Measurements from ENCODE around the gene NCOA4. TPM values are rescaled to one million over a fixed set of nuclear protein-coding genes. Genes with fewer than 3 reads are reported as not detected.

Gene NCOA4
- total RNA-seq, 1 experiment from 2014 or later, result 50.6 TPM

DNA sequence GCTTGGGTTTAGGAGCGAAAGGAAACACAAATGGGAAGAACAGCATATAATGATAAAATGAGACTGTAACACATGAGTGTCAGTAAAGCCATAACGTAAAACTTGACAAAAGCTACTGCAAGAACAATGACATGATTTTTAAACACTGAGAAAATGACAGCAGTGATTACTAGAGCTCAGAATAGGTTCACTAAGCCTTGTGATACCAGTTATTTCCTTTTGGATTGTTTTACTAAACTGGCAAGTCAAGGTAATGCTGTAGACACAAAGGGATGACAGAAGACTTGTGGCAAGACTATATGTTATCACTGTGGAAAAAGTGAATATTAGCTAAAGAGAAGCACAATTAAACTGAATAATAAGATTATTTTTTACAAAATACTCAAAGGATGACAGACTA is 12.7 kb downstream of the NCOA4 start:
- ChIA-PET POLR2A (ENCODE audit: low non-redundant PET) (no interaction called here), CTCF (interaction anchor here (0.6 kb wide), 1 partner anchor 11 kb away, joined by 3 read pairs; no protein-coding TSS in a partner anchor)
- Histone ChIP-seq H3K27me3 (replicated peaks; ENCODE audit: insufficient read depth, low read depth, low read length, poor library complexity) (no peaks in the 10 kb centered on the region), H3K4me3 (ENCODE audit: low read depth, low read length, poor library complexity, severe bottlenecking) (no peak overlapping the region), H3K4me1 (ENCODE audit: insufficient read depth, low read length, poor library complexity, severe bottlenecking) (no peaks in the 10 kb centered on the region), H3K36me3 (ENCODE audit: insufficient read depth, low read length, poor library complexity, severe bottlenecking) (peaks cover 17% of the 10 kb centered on the region), H3K9me3 (ENCODE audit: low read depth, low read length, poor library complexity, severe bottlenecking) (no peaks in the 10 kb centered on the region), H3K27ac (ENCODE audit: low read depth, low read length, poor library complexity, severe bottlenecking) (no peak overlapping the region)
- BruUV-seq (replicated peaks), result no TSS peak
- no peak for DNase-seq (ENCODE audit: low spot score)
- intact Hi-C loops (cut with micrococcal nuclease; ENCODE audit: unreplicated experiment), result no loop called here
- TF ChIP-seq, protein P1, sequence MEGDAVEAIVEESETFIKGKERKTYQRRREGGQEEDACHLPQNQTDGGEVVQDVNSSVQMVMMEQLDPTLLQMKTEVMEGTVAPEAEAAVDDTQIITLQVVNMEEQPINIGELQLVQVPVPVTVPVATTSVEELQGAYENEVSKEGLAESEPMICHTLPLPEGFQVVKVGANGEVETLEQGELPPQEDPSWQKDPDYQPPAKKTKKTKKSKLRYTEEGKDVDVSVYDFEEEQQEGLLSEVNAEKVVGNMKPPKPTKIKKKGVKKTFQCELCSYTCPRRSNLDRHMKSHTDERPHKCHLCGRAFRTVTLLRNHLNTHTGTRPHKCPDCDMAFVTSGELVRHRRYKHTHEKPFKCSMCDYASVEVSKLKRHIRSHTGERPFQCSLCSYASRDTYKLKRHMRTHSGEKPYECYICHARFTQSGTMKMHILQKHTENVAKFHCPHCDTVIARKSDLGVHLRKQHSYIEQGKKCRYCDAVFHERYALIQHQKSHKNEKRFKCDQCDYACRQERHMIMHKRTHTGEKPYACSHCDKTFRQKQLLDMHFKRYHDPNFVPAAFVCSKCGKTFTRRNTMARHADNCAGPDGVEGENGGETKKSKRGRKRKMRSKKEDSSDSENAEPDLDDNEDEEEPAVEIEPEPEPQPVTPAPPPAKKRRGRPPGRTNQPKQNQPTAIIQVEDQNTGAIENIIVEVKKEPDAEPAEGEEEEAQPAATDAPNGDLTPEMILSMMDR (conservative IDR thresholded peaks at IDR 0.05; ENCODE audit: low read depth, low read length), result no peak
- no peak for TF ChIP-seq EZH2 (IDR thresholded peaks at IDR 0.05; ENCODE audit: borderline replicate concordance, low read depth, low read length, poor library complexity, severe bottlenecking)

DNA sequence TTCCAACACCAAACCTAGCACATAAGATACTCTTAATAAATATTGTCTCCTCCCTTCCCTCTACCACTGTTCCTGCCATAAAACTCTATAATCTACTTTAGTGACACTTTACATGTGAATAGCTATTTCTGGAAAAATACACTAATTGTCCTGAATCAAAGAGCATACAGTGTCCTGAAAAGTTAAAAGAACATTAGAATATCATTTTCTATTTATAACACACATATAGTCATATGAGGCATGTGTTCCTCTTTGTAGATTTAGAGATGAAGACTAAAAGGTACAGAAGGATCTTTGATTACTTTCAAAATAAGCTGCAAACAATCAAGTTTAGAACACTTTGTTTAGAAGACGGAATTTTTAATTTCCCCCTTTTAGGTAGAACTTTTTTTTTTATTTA is 13.6 kb downstream of the NCOA4 start:
- Histone ChIP-seq H3K4me3 (ENCODE audit: low read depth, low read length, poor library complexity, severe bottlenecking) (no peak overlapping the region), H3K4me1 (ENCODE audit: insufficient read depth, low read length, poor library complexity, severe bottlenecking) (no peaks in the 10 kb centered on the region), H3K27ac (ENCODE audit: low read depth, low read length, poor library complexity, severe bottlenecking) (no peak overlapping the region), H3K9me3 (ENCODE audit: low read depth, low read length, poor library complexity, severe bottlenecking) (no peaks in the 10 kb centered on the region), H3K36me3 (ENCODE audit: insufficient read depth, low read length, poor library complexity, severe bottlenecking) (peaks cover 21% of the 10 kb centered on the region), H3K27me3 (replicated peaks; ENCODE audit: insufficient read depth, low read depth, low read length, poor library complexity) (no peaks in the 10 kb centered on the region)
- intact Hi-C loops (cut with micrococcal nuclease; ENCODE audit: unreplicated experiment), result no loop called here
- BruUV-seq (replicated peaks), result no TSS peak
- TF ChIP-seq, protein P1 (conservative IDR thresholded peaks at IDR 0.05; ENCODE audit: low read depth, low read length), result no peak
- TF ChIP-seq EZH2 (IDR thresholded peaks at IDR 0.05; ENCODE audit: borderline replicate concordance, low read depth, low read length, poor library complexity, severe bottlenecking), result no peak
- ChIA-PET POLR2A (ENCODE audit: low non-redundant PET) (no interaction called here), CTCF (no interaction called here)
- DNase-seq (ENCODE audit: low spot score), result no peak

DNA sequence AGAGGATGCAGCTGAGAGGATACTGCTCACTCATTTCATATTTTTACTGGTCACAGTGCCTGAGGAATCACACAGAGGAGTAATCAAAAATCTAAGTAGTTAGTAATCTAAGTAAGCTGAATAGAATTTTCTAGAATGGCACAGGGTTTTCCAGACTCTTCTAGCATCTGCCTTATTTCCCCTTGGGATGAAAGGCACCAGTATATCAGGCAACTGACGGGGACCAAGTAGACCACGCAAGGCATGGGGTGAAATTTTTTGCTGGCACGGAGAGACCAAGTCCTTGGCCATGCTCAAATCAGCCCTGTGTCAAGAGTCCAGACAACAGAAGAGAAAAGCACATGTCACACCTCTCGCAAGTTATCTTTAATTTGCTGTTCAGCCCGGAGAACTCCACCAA is 14.2 kb downstream of the NCOA4 start:
- intact Hi-C loops (cut with micrococcal nuclease; ENCODE audit: unreplicated experiment), result no loop called here
- DNase-seq (ENCODE audit: low spot score), result no peak
- no peak overlapping the region for H3K27ac ChIP-seq (ENCODE audit: low read depth, low read length, poor library complexity, severe bottlenecking)
- CTCF ChIA-PET, result no interaction called here
- POLR2A ChIA-PET (ENCODE audit: low non-redundant PET), result no interaction called here
- H3K9me3 ChIP-seq (ENCODE audit: low read depth, low read length, poor library complexity, severe bottlenecking), result no peaks in the 10 kb centered on the region
- H3K4me1 ChIP-seq (ENCODE audit: insufficient read depth, low read length, poor library complexity, severe bottlenecking), result no peaks in the 10 kb centered on the region
- BruUV-seq (replicated peaks), result no TSS peak
- H3K27me3 ChIP-seq (replicated peaks; ENCODE audit: insufficient read depth, low read depth, low read length, poor library complexity), result no peaks in the 10 kb centered on the region
- H3K36me3 ChIP-seq (ENCODE audit: insufficient read depth, low read length, poor library complexity, severe bottlenecking), result peaks cover 25% of the 10 kb centered on the region
- no peak overlapping the region for H3K4me3 ChIP-seq (ENCODE audit: low read depth, low read length, poor library complexity, severe bottlenecking)
- TF ChIP-seq, protein P1 (conservative IDR thresholded peaks at IDR 0.05; ENCODE audit: low read depth, low read length), result no peak
- no peak for TF ChIP-seq EZH2 (IDR thresholded peaks at IDR 0.05; ENCODE audit: borderline replicate concordance, low read depth, low read length, poor library complexity, severe bottlenecking)
